GM19468 (cell line): ENCODE data around the gene LILRA2.
"Not testable (repeated sequence)": the region's sequence is repeated elsewhere in the genome, so short reads cannot be mapped to it uniquely, and the experiment has no call there.

Source experiments
- ATAC-seq: cut with Tn5 transposase; IDR thresholded peaks from one replicate; pipeline ENCODE4 v1.9.1; 2021; ENCODE audit warnings: mild to moderate bottlenecking, moderate library complexity, moderate number of reproducible peaks; ENCODE audit not compliant: unreplicated experiment; ENCODE audit errors: extremely low read depth

Gene LILRA2

DNA sequence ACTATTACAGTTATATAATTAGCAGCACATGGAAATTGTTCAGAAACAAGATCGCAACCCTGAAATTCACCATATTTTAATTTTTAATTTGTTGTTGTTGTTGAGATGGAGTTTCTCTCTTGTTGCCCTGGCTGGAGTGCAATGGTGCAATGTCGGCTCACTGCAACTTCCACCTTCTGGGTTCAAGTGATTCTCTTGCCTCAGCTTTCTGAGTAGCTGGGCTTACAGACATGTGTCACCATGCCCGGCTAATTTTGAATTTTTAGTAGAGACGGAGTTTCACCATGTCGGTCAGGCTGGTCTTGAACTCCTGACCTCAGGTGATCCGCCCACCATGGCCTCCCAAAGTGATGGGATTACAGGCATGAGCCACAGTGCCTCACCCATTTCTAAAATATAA lies 10.4 kb upstream of the LILRA2 start:
- ATAC-seq: not testable (repeated sequence)

DNA sequence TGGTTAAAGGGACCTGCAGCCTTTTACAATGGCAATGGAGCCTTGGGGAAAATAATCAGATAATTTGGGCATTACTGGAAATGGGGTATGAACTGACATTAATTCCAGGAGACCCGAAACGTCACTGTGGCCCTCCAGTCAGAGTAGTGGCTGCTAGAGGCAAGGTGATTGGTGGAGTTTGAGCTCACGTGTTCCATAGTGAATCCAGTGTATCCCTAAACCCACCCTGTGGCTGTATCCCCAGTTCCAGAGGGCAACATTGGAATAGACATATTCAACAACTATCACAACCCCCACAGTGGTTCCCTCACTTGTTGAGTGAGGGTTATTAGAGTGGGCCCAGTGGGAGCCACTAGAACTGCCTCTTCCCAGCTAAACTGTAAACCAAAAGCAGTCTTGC lies 3.3 kb upstream of the LILRA2 start:
- no peak for ATAC-seq

DNA sequence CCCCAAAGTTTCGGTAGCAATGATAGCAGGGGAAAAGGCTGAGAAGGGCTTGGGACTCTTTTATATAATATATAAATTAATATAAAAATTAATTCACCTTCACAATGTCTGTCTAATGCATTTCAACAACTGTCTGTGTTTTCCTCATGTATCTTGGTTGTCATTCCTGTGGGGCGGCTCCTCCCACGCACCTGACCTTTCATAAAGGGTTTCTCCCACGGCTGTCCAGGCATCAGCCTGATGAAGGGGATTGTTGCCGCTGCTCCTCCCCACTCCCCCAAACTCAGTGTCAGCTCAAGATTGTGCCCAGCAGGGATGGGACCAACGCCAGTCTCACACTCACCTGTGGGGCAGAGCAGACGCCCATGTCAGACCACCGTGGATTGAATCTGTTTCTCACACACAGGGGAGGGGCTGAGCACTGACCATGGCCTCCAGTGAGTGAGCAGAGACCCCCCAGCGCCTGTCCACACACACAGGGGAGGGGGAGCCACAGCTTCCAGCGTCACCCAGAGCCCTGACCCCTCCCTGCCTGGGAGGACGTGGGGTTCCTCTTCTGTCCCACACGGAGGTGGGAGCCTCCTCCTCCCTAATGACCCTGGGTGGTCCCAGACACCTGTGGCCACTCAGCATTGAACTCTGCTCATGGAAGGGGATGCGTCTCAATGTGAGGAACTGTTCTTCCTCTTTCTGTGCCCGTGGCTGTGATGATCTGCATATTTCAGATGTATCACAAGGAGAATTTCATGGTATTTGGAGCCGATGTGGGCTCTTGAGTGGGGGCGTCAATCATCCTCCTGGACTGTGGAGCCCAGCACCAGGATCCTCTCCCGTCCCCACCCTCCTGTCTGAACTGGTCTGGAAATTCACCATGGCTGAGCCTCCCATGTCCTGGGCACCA lies 1.6 kb upstream of the LILRA2 start:
- ATAC-seq: not testable (repeated sequence)

DNA sequence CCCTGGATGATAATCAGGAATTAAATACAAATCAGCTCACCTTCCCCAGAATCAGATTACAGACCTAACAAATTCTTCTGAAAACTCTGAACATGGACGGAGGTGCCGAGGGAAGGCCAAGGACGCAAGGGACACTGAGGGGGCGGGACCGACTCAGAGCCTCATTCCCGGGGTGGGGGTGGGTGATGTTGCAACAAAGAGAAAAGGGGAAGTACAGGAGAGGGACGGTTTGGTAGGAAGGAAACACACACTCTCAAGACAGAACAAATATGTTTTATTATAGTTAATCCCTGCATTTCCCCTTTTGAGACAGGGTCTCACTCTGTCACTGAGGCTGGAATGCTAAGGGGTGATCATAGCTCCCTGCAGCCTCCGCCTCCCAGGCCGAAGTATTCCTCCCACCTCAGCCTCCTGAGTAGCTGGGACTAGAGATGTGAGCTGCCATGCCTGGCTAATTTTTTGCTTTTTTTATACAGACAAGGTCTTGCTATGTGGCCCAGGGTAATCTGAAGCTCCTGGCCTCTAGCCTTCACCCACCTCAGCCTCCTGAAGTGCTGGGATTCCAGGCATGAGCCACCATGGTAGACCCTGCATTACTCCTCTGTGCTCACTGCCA lies 786 bp upstream of the LILRA2 start:
- no peak for ATAC-seq

DNA sequence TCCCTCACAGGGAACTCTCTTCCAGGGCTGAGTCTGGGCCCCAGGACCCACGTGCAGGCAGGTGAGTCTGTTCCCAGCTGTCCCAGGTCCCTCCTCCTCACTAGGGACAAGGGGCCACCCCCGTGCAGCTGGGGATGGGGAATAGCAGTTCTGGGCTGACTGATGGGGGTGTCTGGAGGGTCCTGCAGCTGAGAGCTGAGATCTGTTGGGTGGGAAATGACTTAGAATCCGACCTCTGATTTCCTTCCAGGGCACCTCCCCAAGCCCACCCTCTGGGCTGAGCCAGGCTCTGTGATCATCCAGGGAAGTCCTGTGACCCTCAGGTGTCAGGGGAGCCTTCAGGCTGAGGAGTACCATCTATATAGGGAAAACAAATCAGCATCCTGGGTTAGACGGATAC lies 461 bp downstream of the LILRA2 start:
- ATAC-seq: no peak

DNA sequence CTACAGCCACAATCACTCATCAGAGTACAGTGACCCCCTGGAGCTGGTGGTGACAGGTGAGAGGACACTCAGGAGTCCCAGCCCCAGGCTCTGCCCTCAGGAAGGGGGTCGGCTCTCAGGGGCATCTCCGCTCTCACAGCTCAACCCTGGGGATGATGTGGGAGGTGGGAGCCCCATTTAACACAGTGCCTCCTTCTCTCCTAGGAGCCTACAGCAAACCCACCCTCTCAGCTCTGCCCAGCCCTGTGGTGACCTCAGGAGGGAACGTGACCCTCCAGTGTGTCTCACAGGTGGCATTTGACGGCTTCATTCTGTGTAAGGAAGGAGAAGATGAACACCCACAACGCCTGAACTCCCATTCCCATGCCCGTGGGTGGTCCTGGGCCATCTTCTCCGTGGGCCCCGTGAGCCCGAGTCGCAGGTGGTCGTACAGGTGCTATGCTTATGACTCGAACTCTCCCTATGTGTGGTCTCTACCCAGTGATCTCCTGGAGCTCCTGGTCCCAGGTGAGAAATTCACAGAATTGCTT lies 1.0 kb downstream of the LILRA2 start:
- ATAC-seq: no peak

DNA sequence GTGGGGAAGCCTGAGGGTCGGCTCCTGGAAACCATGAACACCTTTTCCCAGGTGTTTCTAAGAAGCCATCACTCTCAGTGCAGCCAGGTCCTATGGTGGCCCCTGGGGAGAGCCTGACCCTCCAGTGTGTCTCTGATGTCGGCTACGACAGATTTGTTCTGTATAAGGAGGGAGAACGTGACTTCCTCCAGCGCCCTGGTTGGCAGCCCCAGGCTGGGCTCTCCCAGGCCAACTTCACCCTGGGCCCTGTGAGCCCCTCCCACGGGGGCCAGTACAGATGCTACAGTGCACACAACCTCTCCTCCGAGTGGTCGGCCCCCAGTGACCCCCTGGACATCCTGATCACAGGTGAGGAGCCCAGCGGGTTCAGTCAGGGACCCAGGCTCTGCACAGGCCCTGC lies 1.6 kb downstream of the LILRA2 start:
- ATAC-seq: not testable (repeated sequence)

DNA sequence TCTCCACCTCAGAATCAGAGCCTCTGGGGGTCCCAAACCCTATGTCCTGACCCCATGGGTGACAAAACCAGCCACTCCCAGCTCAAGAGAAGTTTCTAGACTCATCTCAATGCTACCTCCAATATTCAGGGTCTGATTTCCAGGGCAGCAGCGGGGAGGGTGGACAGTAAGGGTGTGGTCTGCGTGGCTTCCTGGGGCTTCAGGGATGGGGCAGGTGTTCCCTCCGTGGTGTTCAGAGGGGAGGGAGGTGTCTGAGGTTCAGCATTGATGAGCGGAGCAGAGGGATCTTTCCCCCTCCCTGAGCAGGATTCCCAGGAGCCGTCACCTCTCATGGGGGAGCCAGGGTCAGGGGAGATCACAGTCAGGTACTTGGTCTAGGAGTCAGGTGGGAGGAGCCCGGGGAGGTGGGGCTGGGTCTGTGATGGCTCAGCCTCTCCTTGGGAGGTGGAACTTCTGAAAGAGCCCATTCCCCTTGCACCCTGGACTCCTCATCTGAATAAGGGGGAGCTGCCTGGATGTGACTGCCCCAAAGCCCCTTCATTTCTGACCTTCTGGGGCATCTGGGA lies 2.9 kb downstream of the LILRA2 start:
- no peak for ATAC-seq

DNA sequence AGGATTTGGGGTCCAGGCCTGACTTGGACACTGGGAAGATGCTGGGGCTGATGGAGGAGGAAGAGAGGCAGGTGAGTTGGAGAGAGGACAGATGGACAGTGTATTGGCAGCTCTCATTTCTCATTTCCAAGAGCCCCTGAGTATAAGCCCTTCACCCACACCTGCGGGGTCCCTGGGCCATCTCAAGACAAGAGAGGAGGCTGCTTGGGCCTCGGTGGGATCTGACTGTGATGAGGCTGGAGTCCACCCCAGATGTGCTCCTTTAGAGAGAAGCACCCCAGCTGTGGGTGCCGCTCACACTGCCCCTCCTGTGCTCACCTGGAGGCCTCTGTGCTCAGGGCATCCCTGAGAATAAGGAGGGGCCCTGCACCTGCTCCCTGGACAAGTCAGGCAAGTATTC lies 3.7 kb downstream of the LILRA2 start:
- ATAC-seq: no peak

DNA sequence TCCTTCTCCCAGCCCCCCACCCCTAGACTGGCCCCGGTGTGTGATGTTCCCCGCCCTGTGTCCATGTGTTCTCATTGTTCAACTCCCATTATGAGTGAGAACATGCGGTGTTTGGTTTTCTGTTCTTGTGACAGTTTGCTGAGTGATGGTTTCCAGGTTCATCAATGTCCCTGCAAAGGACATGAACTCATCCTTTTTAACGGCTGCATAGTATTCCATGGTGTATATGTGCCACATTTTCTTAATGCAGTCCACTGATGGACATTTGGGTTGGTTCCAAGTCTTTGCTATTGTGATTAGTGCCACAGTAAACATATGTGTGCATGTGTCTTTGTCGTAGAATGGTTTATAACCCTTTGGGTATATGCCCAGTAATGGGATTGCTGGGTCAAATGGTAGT lies 4.7 kb downstream of the LILRA2 start:
- ATAC-seq: not testable (repeated sequence)

DNA sequence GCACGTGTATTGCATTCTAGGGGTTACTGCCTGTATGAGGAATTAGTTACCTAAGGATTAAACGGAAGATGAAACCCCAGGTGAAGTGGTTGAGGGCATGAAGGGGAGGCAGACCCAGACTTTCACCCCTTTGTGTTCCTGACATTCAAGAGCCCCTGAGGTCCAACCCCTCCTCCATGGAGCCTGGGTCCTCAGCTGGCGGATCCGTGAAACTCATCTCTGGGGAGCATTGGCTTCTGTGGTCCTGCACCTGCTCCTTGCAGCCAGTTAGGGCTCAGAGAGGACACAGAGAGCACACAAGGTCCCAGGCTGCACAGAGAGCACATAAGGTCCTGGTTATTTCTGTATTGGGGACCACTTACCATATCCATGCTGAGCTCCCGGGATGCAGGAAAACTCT lies 12.8 kb downstream of the LILRA2 start:
- no peak for ATAC-seq

DNA sequence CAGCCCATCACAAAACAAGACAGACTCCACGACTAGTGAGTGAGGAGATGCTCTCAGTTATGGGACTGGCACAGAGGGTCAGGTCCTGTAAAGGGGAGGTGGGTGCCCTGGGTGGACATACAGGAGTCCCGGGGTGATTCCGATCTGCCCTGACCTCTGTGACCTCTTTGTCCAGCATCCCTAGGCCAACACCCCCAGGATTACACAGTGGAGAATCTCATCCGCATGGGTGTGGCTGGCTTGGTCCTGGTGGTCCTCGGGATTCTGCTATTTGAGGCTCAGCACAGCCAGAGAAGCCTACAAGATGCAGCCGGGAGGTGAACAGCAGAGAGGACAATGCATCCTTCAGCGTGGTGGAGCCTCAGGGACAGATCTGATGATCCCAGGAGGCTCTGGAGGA lies 13.4 kb downstream of the LILRA2 start:
- no peak for ATAC-seq

DNA sequence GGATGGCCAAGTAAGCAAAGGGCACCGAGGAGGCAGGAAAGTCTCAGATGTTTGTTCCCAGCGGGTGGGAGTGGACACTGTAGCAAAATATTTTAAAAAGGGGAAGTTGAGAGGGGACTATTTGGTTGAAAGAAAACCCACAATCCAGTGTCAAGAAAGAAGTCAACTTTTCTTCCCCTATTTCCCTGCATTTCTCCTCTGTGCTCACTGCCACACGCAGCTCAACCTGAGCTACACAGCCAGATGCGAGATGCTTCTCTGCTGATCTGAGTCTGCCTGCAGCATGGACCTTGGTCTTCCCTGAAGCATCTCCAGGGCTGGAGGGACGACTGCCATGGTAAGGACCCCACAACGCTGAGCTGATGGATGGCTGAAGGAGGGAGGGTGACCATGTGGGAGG lies 19.9 kb downstream of the LILRA2 start, which contains the start of gene LILRA1:
Gene LILRA1, plus strand, starts transcription at position 188 of the 400 bp plus-strand sequence. CDS start 613 bp downstream, outside the sequence.
- ATAC-seq: not testable (repeated sequence)

DNA sequence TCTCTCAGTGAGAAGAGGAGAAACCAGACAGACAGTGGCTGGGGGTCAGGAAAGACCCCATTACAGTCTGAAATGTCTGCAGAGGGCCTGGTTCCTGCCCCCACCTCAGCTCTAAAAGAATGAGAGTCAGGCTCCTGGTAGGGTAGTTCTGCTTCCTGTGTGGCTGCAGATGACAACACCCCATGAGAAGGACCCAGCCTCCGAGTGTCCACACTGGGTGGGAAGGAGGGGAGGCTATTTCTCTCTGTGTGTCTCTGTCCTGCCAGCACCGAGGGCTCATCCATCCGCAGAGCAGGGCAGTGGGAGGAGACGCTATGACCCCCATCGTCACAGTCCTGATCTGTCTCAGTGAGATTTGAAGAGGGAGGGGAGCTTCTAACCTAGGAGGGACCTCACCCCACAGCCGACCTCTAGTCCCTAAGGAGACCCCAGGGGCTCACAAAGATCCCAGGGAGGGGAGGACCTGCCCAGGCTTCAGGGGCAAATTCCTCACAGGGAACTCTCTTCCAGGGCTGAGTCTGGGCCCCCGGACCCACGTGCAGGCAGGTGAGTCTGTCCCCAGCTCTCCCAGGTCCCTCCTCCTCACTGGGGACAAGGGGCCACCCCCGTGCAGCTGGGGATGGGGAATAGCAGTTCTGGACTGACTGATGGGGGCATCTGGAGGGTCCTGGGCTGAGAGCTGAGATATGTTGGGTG lies 20.5 kb downstream of the LILRA2 start:
- ATAC-seq: not testable (repeated sequence)

DNA sequence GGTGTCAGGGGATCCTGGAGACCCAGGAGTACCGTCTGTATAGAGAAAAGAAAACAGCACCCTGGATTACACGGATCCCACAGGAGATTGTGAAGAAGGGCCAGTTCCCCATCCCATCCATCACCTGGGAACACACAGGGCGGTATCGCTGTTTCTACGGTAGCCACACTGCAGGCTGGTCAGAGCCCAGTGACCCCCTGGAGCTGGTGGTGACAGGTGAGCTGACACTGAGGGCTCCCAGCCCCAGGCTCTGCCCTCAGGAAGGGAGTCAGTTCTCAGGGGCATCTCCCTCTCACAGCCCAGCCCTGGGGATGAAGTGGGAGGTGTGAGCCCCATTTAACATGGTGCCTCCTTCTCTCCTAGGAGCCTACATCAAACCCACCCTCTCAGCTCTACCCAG lies 21.1 kb downstream of the LILRA2 start:
- ATAC-seq: no peak

DNA sequence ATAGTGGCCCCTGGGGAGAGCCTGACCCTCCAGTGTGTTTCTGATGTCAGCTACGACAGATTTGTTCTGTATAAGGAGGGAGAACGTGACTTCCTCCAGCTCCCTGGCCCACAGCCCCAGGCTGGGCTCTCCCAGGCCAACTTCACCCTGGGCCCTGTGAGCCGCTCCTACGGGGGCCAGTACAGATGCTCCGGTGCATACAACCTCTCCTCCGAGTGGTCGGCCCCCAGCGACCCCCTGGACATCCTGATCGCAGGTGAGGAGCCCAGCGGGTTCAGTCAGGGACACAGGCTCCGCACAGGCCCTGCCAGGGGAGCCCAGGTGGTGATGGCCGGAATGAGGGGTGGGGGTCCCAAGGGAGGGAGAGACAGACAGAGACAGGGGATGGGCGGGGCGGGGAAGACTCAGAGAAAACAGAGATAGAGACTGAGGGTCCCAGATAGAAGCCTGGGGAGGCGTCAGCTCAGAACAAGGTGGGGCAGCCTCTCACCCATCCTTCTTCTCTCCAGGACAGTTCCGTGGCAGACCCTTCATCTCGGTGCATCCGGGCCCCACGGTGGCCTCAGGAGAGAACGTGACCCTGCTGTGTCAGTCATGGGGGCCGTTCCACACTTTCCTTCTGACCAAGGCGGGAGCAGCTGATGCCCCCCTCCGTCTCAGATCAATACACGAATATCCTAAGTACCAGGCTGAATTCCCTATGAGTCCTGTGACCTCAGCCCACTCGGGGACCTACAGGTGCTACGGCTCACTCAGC lies 22.3 kb downstream of the LILRA2 start:
- ATAC-seq: not testable (repeated sequence)

DNA sequence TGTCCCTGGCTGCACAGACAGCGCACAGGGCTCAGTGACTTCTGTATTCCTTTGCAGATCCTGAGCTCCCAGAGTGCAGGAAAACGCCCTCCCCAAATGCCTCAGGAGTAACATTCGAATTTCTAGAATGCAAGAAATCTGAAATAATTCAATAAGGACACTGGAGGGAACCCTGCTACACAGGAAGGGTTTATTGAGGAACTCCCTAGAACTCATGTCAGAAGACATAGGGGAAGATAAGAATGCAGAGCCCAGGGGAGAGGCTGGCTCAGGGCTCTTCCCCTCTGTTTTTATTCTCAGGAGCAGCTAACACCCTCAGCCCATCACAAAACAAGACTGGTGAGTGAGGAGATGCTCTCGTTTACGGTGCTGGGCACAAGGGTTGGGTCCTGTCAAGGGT lies 26.6 kb downstream of the LILRA2 start:
- no peak for ATAC-seq

DNA sequence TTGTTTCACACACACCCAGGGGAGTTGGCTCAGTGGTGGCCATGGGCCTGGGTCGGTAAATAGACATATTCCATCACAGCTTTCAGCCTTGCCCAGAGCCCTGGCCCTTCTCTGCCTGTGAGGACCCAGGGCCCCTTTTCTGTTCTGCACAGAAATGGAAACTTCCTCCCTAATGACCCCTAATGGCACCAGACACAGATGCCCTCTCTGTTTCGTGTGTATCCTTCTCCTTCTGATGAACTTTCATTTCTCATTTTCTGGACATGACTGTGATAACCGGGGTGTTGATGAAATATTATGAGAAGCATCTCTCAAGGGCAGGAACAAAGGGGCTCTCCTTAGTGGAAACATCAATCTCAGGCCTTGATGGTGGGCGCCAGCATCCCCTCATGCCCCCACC lies 32.6 kb downstream of the LILRA2 start:
- no peak for ATAC-seq

DNA sequence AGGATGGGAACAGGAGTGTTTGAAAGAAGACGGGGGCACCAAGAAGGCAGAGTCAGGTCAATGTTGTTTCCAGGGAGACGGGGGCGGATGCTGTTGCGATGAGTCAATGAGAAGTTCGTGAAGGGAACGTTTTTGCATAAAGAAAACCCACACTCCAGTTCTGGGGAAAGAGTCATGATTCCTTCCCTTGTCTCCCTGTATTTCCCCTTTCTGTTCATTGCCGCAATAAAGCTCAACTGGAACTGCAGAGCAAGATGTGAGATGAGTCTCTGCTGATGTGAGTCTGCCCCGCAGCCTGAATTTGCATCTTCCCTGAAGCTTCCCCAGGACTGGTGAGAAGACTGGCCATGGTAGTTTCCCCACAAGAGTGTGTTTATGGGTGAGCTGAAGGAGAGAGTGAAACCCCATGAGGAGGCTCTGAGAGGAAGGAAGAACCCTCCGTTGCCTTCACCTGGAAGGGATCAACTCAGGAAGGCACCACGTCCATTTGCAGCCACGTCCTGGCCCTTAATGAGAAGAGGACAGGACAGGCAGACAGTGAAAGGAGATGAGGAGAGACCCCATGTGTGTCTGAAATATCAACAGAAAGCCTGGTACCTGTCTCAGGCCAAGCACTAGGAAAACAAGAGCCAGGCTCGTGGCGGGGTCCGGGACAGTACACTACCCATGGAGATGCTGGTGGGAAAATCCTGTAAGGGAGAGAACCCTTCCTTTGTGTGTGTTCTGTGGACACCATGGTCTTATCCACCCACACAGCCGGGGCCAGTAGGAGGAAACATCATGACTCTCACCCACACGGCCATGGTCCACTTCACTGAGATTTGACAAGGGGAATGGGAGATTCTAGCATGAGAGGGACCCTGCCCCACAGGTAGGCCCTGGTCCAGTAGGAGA lies 33.5 kb downstream of the LILRA2 start:
- ATAC-seq: no peak
